Hindlimb muscle (tissue), 1 donor: ENCODE data around the gene NEDD9. TPM values are rescaled to one million over a fixed set of nuclear protein-coding genes. Genes with fewer than 3 reads are reported as not detected.

ENCODE experiments used
- DNase-seq: peaks from one replicate; pipeline ENCODE4 v3.0.0-alpha.2; 2013
- polyA plus RNA-seq: library from polyadenylated mRNA; unstranded; fragments of 120-200 nt; gene quantifications from one replicate; pipeline ENCODE4 v1.2.1, GENCODE V29; 2013; ENCODE audit not compliant: insufficient read length

Gene NEDD9
- polyA plus RNA-seq, 1 donor: 9.6 TPM

GRCh38 chr6:11141295-11141694, 91.2 kb downstream of the NEDD9 start:
- DNase-seq: no peak

GRCh38 chr6:11140056-11140455, 92.4 kb downstream of the NEDD9 start:
- no peak for DNase-seq

- DNase-seq: no peak
Observed at GRCh38 chr6:11139051-11139960, 93.2 kb downstream of the NEDD9 start.

GRCh38 chr6:11136809-11137208, 95.7 kb downstream of the NEDD9 start:
- DNase-seq: no peak

Other genes with a start within 250 kb of the NEDD9 start
- 2.1 TPM for gene ELOVL2, start 188.4 kb downstream of the NEDD9 start, polyA plus RNA-seq
- gene SMIM13, start 138.8 kb downstream of the NEDD9 start, polyA plus RNA-seq: 9.1 TPM
- gene ERVFRD-1, start 120.9 kb downstream of the NEDD9 start, polyA plus RNA-seq: 0.08 TPM